Keratinocyte (primary cell): Measurements from ENCODE around the gene KSR1. TPM values are rescaled to one million over a fixed set of nuclear protein-coding genes. Genes with fewer than 3 reads are reported as not detected.

Experiments
- DNase-seq: peaks from one replicate; pipeline ENCODE4 v3.0.0-alpha.2; 2011; ENCODE audit warnings: low read depth, missing footprints, low spot score
- FAIRE-seq: peaks from 2 replicates; lab custom pipeline; 2011; peaks lifted over from hg19 to GRCh38; lab: Jason Lieb, UNC
- H2AFZ ChIP-seq: 2 replicates; pipeline ENCODE4 v1.6.0; 2012; ENCODE audit warnings: low read length, control low read depth, inconsistent platforms; ENCODE audit not compliant: control insufficient read depth
- H3K27ac ChIP-seq: 2 replicates; pipeline ENCODE4 v1.5.1; 2011; ENCODE audit warnings: low read length; ENCODE audit not compliant: control insufficient read depth, insufficient read depth
- H3K27me3 ChIP-seq: 3 replicates; pipeline ENCODE4 v1.6.0; 2011; ENCODE audit warnings: low read length; ENCODE audit not compliant: control insufficient read depth, insufficient read depth; ENCODE audit errors: extremely low read depth
- H3K36me3 ChIP-seq, 2 experiments: 2 replicates in 1 of 2; 3 replicates in 1 of 2; pipeline ENCODE4 v1.5.1; 2011; ENCODE audit warnings: low read length in 2 of 2, mild to moderate bottlenecking in 1 of 2; ENCODE audit not compliant: control insufficient read depth in 2 of 2, insufficient read depth in 2 of 2; ENCODE audit errors: extremely low read depth in 1 of 2
- H3K4me1 ChIP-seq: 3 replicates; pipeline ENCODE4 v1.5.1; 2011; ENCODE audit warnings: low read length; ENCODE audit not compliant: control insufficient read depth, insufficient read depth; ENCODE audit errors: extremely low read depth
- H3K4me2 ChIP-seq: 3 replicates; pipeline ENCODE4 v1.6.0; 2011; ENCODE audit warnings: low read depth, low read length; ENCODE audit not compliant: control insufficient read depth, insufficient read depth; ENCODE audit errors: extremely low read depth
- H3K4me3 ChIP-seq, 3 experiments: fragments of 200-600 bp in 1 of 3; sonication (generic) in 1 of 3; 2 replicates in 2 of 3; 3 replicates in 1 of 3; pipeline ENCODE4 v1.5.1; 2011 to 2016; ENCODE audit warnings: low read length in 3 of 3, mild to moderate bottlenecking in 3 of 3, control low read depth in 2 of 3, inconsistent platforms in 1 of 3, low read depth in 1 of 3, mixed read lengths in 1 of 3, mixed run types in 1 of 3, moderate library complexity in 1 of 3; ENCODE audit not compliant: control insufficient read depth in 2 of 3, insufficient read depth in 2 of 3; ENCODE audit errors: extremely low read depth in 1 of 3
- H3K79me2 ChIP-seq: 2 replicates; pipeline ENCODE4 v1.6.0; 2012; ENCODE audit warnings: low read length; ENCODE audit not compliant: control insufficient read depth, insufficient read depth
- H3K9ac ChIP-seq: 3 replicates; pipeline ENCODE4 v1.6.0; 2011; ENCODE audit warnings: low read length; ENCODE audit not compliant: control insufficient read depth, insufficient read depth; ENCODE audit errors: extremely low read depth
- H3K9me1 ChIP-seq: 3 replicates; pipeline ENCODE4 v1.6.0; 2011; ENCODE audit warnings: low read length; ENCODE audit not compliant: control insufficient read depth, insufficient read depth; ENCODE audit errors: extremely low read depth
- H3K9me3 ChIP-seq: 2 replicates; pipeline ENCODE4 v1.5.1; 2012; ENCODE audit warnings: low read depth, low read length; ENCODE audit not compliant: control insufficient read depth
- H4K20me1 ChIP-seq: 3 replicates; pipeline ENCODE4 v1.6.0; 2011; ENCODE audit warnings: low read length; ENCODE audit not compliant: control insufficient read depth, insufficient read depth; ENCODE audit errors: extremely low read depth
- CTCF ChIP-seq, 3 experiments: IDR thresholded peaks in 1 of 3; conservative IDR thresholded peaks in 1 of 3; optimal IDR thresholded peaks in 1 of 3; 2 replicates in 2 of 3; 3 replicates in 1 of 3; pipeline versions ENCODE3 to v1.5.1; 2011; ENCODE audit warnings: low read length in 3 of 3, mild to moderate bottlenecking in 3 of 3, moderate library complexity in 2 of 3, control low read depth in 1 of 3, inconsistent platforms in 1 of 3; ENCODE audit not compliant: insufficient read depth in 2 of 3; ENCODE audit errors: extremely low read depth in 1 of 3
- EZH2 ChIP-seq: IDR thresholded peaks from one replicate; pipeline ENCODE4 v1.6.1; 2012; ENCODE audit warnings: inconsistent platforms, mild to moderate bottlenecking, low read length, moderate library complexity
- dilution Hi-C: fragments of 300-500 bp; cut with MboI; formaldehyde crosslinking; loops from one replicate; pipeline ENCODE4 v1.7.0; 2020; ENCODE audit warnings: low sequenced_read_pairs; ENCODE audit not compliant: extremely low pct_ligation_motif_present
- polyA plus RNA-seq, 5 experiments: library from polyadenylated mRNA; depleted of rRNA in 3 of 5; stranded (reverse) in 3 of 5; stranded (forward) in 1 of 5; unstranded in 1 of 5; fragments of >200 nt; gene quantifications; 1 replicate in 1 of 5; 2 replicates in 3 of 5; 3 replicates in 1 of 5; pipeline versions ENCODE4 v1.2.1 to v1.2.3, GENCODE V29; 2011 to 2012; ENCODE audit warnings: missing spikeins in 2 of 5, low read depth in 1 of 5, low replicate concordance in 1 of 5

Gene KSR1
- polyA plus RNA-seq, 1 donor (not counting 4 experiments of a cell fraction or from before 2014, with no cell fraction given): 1.3 TPM

GRCh38 chr17:27539794-27540317 is 83.6 kb downstream of the KSR1 start:
- Histone ChIP-seq H3K9ac (no peak overlapping the region), H3K27me3 (peaks cover 5% of the 10 kb centered on the region), H3K4me1 (no peaks in the 10 kb centered on the region), H3K4me3 (no peak overlapping the region), H2AFZ (no peak overlapping the region), H3K79me2 (no peaks in the 10 kb centered on the region), H3K9me1 (no peaks in the 10 kb centered on the region), H3K9me3 (no peaks in the 10 kb centered on the region), H3K36me3 (no peaks in the 10 kb centered on the region), H3K27ac (no peak overlapping the region), H3K4me2 (no peak overlapping the region), H4K20me1 (no peaks in the 10 kb centered on the region)
- no peak for DNase-seq
- dilution Hi-C loops: no loop called here
- FAIRE-seq: no peak
- no peak for TF ChIP-seq EZH2
- TF ChIP-seq CTCF (optimal IDR thresholded peaks at IDR 0.05 in 1 of 3, IDR thresholded peaks at IDR 0.05 in 1 of 3, conservative IDR thresholded peaks at IDR 0.05 in 1 of 3; ENCODE audit: extremely low read depth in 1 of 3, insufficient read depth in 2 of 3, low read length in 3 of 3): no peak

- Histone ChIP-seq H3K9me1 (no peaks in the 10 kb centered on the region), H3K36me3 (no peaks in the 10 kb centered on the region), H3K4me3 (no peak overlapping the region), H3K9ac (no peak overlapping the region), H3K9me3 (no peaks in the 10 kb centered on the region), H3K27me3 (peaks cover 5% of the 10 kb centered on the region), H3K4me2 (no peak overlapping the region), H3K79me2 (no peaks in the 10 kb centered on the region), H2AFZ (no peak overlapping the region), H3K27ac (no peak overlapping the region), H3K4me1 (no peaks in the 10 kb centered on the region), H4K20me1 (no peaks in the 10 kb centered on the region)
- DNase-seq (no peak), FAIRE-seq (no peak)
- dilution Hi-C loops: no loop called here
- TF ChIP-seq EZH2: no peak
Observed at GRCh38 chr17:27540318-27541101, 84.3 kb downstream of the KSR1 start.
